ENCODE results near the gene GRHPR. TPM values are rescaled to one million over a fixed set of nuclear protein-coding genes. Genes with fewer than 3 reads are reported as not detected.

Gene GRHPR
- polyA plus RNA-seq, 1 of the 3 experiments (the other 2 are of a cell fraction) = 206 TPM

DNA sequence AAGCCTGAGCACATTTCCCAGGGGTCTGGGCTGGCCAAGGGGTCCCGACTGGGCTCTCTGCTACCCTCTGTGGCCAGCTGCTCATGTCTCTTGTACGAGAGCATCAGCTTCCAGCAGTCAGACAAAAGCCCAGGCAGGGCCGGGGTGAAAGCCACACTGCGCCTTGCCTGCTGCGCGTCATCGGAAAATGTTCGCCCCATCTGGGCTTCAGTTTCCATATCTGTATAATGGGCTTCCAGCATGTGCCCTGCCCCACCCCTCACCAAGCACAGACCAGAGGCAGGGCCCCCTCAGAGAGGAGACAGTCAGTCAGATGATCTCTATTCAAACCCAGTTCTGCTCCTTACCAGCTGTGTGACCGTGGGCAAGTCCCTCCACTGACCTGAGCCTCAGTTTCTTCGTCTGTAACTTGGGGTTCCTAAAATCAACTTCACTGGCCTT is 8.0 kb upstream of the GRHPR start:
- H3K36me3 ChIP-seq (replicated peaks in 1 of 2; ENCODE audit: control insufficient read depth in 1 of 2, insufficient read depth in 2 of 2, low read length in 1 of 2) = no peaks in the 10 kb centered on the region
- 0 out of 4 replicates have a peak overlapping the region, but pooled peaks of 1 of the 2 experiments have one; percentile 40 for H3K27ac ChIP-seq (ENCODE audit: low read depth in 2 of 2, low read length in 1 of 2)
- no peaks in the 10 kb centered on the region for H3K9me3 ChIP-seq

GRCh38 chr9:37415011-37415719 is 7.3 kb upstream of the GRHPR start:
- Histone ChIP-seq H3F3A (replicated peaks; ENCODE audit: insufficient read depth) (peaks cover 13% of the 10 kb centered on the region), H3K4me3 (ENCODE audit: low read depth in 2 of 2, low read length in 1 of 2) (peak overlapping the region in 1 of 2 experiments; percentile 36; a peak in 1 of 4 replicates), H3K9ac (peak overlapping the region; percentile 7; the same call in 1 of the 2 replicates), H3K27me3 (ENCODE audit: insufficient read depth) (no peaks in the 10 kb centered on the region), H3K9me2 (no peaks in the 10 kb centered on the region), H3K27ac (ENCODE audit: low read depth in 2 of 2, low read length in 1 of 2) (peak overlapping the region; percentile 23 to 40; a peak in 2 of 4 replicates), H3K79me2 (ENCODE audit: insufficient read depth) (no peaks in the 10 kb centered on the region), H3K4me1 (ENCODE audit: control insufficient read depth in 1 of 2, insufficient read depth in 2 of 2, low read depth in 1 of 2, low read length in 1 of 2) (peaks cover 0 to 4% of the 10 kb centered on the region in 2 experiments; a peak in 2 of 4 replicates), H3K36me3 (replicated peaks in 1 of 2; ENCODE audit: control insufficient read depth in 1 of 2, insufficient read depth in 2 of 2, low read length in 1 of 2) (no peaks in the 10 kb centered on the region), H3K9me3 (no peaks in the 10 kb centered on the region), H2AFZ (ENCODE audit: low read depth) (peak overlapping the region; percentile 90), H3K4me2 (peak overlapping the region; percentile 44), H4K20me1 (ENCODE audit: insufficient read depth) (no peaks in the 10 kb centered on the region)
- peak; percentile 87 for DNase-seq
- WGBS (ENCODE audit: low lambda C conversion rate) = 32% methylated on average over 22 of the region's 22 CpGs
- ChIA-PET CTCF (interaction anchor here (0.6 to 2.1 kb wide), 19 partner anchors 8 to 622 kb away, joined by 3 to 13 read pairs (median 4); no protein-coding TSS in a partner anchor), POLR2A (interaction anchor here (0.6 kb wide), 1 partner anchor 1818 kb away, joined by 4 read pairs; no protein-coding TSS in a partner anchor)
- no peak for TF ChIP-seq FOXJ3 (CRISPR knock-in tag; IDR thresholded peaks at IDR 0.05)
- TF ChIP-seq CHD2 (IDR thresholded peaks at IDR 0.05; ENCODE audit: low read length, partially characterized antibody) = peak; percentile 23
- TF ChIP-seq, protein P1, sequence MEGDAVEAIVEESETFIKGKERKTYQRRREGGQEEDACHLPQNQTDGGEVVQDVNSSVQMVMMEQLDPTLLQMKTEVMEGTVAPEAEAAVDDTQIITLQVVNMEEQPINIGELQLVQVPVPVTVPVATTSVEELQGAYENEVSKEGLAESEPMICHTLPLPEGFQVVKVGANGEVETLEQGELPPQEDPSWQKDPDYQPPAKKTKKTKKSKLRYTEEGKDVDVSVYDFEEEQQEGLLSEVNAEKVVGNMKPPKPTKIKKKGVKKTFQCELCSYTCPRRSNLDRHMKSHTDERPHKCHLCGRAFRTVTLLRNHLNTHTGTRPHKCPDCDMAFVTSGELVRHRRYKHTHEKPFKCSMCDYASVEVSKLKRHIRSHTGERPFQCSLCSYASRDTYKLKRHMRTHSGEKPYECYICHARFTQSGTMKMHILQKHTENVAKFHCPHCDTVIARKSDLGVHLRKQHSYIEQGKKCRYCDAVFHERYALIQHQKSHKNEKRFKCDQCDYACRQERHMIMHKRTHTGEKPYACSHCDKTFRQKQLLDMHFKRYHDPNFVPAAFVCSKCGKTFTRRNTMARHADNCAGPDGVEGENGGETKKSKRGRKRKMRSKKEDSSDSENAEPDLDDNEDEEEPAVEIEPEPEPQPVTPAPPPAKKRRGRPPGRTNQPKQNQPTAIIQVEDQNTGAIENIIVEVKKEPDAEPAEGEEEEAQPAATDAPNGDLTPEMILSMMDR (IDR thresholded peaks at IDR 0.05) = peak; percentile 78
- no peak for TF ChIP-seq RXRA (IDR thresholded peaks at IDR 0.05; ENCODE audit: borderline replicate concordance, low read depth)
- TF ChIP-seq GATA2 (CRISPR knock-in tag; IDR thresholded peaks at IDR 0.05) = peak; percentile 58; the same call in 1 of the 2 replicates
- no peak for TF ChIP-seq PBX3 (IDR thresholded peaks at IDR 0.05)
- peak; percentile 43; the same call in 1 of the 2 replicates for TF ChIP-seq YY1 (IDR thresholded peaks at IDR 0.05; ENCODE audit: low read depth)
- TF ChIP-seq IRF3 (IDR thresholded peaks at IDR 0.05; ENCODE audit: low read depth, low read length) = no peak

More for the DNA sequence above, 8.0 kb upstream of the GRHPR start:
- H3F3A ChIP-seq (replicated peaks; ENCODE audit: insufficient read depth) = peaks cover 13% of the 10 kb centered on the region
- H3K4me3 ChIP-seq (ENCODE audit: low read depth in 2 of 2, low read length in 1 of 2) = no peak overlapping the region
- 84% methylated on average over 9 of the region's 10 CpGs for WGBS (ENCODE audit: low lambda C conversion rate)
- no peak overlapping the region for H3K4me2 ChIP-seq
- ChIA-PET POLR2A (no interaction called here), CTCF (interaction anchor here (0.6 to 2.1 kb wide), 15 partner anchors 10 to 621 kb away, joined by 3 to 13 read pairs (median 4); no protein-coding TSS in a partner anchor)
- peaks cover 0 to 4% of the 10 kb centered on the region in 2 experiments; a peak in 2 of 4 replicates for H3K4me1 ChIP-seq (ENCODE audit: control insufficient read depth in 1 of 2, insufficient read depth in 2 of 2, low read depth in 1 of 2, low read length in 1 of 2)
- H3K9me2 ChIP-seq = no peaks in the 10 kb centered on the region
- peak overlapping the region; percentile 7; the same call in 1 of the 2 replicates for H3K9ac ChIP-seq
- DNase-seq = no peak
- no peaks in the 10 kb centered on the region for H4K20me1 ChIP-seq (ENCODE audit: insufficient read depth)
- H3K79me2 ChIP-seq (ENCODE audit: insufficient read depth) = no peaks in the 10 kb centered on the region
- TF ChIP-seq MEF2A (IDR thresholded peaks at IDR 0.05; ENCODE audit: borderline replicate concordance, low read depth) (no peak), ZBTB33 (IDR thresholded peaks at IDR 0.05; ENCODE audit: borderline replicate concordance, low read depth) (no peak), PBX3 (IDR thresholded peaks at IDR 0.05) (no peak), RFX5 (IDR thresholded peaks at IDR 0.05; ENCODE audit: low read length) (no peak), MAX (IDR thresholded peaks at IDR 0.05; ENCODE audit: low read depth) (no peak)
- no peaks in the 10 kb centered on the region for H3K27me3 ChIP-seq (ENCODE audit: insufficient read depth)
- peak overlapping the region; percentile 90 for H2AFZ ChIP-seq (ENCODE audit: low read depth)

Data from SK-N-SH (cell line).